ENCODE measurements around the gene GID4. TPM values are rescaled to one million over a fixed set of nuclear protein-coding genes. Genes with fewer than 3 reads are reported as not detected.

Gene GID4
- total RNA-seq, 1 donor from 2014 or later = 7.4 TPM

DNA sequence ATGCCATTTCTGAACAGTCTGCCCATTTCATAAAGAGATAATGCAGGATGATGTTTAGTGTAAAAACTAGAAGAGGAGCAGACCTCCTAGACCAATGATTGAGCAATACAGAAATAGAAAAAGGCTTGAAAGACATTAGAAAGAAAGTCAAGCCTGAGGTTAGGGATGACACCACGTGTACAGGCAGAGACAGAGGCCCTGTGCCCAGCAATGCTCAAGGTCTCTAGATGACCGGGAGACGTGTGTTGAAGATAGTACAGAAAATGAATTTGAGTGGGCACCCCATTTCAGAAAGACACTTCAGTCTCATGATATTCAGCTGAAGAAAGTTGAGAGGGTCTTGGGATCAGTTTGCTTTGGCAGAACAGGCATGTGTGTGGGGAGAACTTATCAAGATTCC, 5.4 kb downstream of the GID4 start:
- no peak for DNase-seq

DNA sequence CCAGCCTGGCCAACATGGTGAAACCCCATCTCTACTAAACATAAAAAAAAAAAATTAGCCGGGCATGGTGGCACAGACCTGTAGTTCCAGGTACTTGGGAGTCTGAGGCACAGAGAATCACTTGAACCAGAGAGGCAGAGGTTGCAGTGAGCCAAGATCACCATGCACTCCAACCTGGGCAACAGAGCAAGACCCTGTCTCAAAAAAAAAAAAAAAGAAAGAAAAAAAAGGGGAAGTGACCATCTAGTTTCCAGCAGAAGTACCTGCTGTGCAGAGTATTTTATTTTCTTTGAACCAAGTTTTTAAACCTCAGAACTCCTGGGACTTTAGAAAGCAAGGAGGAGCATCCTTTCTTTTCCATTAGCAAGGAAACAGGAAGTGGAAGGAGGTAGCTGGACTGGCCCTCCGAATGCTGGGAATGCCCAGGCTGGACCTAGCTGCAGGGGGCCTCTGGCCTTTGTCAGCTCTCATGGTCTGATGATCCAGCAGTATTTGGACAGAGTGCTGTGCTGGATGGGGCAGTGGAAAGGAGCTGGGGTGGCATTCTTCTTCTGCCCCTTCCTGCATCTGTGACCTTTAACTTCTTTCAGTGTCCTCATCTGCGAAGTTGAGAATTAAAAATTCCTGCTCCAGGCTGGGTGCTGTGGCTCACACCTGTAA, 6.6 kb downstream of the GID4 start:
- no peak for DNase-seq

DNA sequence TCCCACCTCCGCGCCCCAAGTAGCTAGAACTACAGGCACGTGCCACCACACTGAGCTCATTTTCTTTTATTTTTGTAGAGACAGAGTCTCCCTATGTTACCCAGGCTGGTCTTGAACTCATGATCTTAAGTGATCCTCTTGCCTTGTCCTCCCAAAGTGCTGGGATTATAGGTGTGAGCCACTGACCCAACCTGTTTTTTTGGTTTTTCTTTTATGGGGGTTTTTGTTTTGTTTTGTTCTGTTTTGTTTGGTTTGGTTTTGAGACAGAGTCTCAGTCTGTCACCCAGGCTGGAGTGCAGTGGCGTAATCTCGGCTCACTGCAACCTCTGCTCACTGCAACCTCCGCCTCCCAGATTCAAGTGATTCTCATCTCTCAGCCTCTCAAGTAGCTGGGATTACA, 16.4 kb downstream of the GID4 start:
- no peak for DNase-seq

DNA sequence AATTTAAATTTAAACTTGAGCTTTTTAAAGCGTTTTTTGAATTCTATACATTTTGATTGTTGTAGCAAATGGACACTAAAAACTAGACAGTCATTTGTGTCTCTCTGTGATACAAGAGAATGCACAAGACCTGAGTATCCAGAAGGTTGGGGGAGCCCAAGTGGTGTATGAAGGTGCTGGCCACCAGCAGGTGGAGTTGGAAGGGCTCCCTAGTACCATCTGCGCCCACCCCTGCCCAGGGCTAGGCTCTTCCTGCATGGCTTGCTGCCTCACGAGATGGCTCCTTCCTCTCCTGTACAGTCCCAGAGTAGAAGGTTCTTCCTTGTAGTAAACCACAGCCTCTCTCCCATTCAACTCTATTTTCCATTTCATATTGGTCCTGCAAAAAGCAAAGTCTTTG, 17.0 kb downstream of the GID4 start:
- DNase-seq = no peak

DNA sequence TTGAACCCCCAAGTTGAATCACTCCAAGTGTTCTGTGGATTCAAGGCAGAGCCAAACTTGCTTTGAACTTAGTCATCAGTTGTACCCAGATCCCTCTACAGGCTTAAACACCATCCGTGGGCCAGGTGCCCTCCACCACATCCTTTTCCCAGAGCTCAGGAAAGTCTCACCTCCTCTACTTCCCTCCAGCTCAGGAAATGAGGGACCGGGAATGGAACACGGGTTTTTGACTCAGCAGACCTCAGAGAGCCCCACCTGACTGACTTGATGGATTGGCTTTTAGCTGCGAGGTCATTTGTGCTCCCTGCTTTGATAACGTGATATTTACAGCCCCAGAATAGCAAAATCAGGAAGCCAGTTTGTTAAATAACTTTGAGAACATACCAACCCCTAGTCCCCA, 20.1 kb downstream of the GID4 start:
- DNase-seq = no peak

DNA sequence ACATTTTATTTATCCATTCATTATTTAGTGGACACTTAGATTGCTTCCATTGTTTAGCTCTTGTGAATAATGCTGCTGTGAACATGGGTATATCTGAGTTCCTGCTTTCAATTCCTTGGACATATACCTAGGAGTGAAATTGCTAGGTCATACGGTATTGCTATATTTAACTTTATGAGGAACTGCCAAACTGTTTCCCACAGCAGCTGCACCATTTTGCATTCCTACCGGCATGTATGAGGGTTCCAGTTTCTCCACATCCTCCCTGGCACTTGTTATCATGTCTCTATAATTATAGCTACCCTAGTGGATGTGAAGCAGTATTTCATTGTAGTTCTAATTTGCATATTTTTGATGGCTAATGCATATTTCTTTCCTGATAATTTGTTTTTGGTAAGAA, 24.8 kb downstream of the GID4 start:
- no peak for DNase-seq

DNA sequence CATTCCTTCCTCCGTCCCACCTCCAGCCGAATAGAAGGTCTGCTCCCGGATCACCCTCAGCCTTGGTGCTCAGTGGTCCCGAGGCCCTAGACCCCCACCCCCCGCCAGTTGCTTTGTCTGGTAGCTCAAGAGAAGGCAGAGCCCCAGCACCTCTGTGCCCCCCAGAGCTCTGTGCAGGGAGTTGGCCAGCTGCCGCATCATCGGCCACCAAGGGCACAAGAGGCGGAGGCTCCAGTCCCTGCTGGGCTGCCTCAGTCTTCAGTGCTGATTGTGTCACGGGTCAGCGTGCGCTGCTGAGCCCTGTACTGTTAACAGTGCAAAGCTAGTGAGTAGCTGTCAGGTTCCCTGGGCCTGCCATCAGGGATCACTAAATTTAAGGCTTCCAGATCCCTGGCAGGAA, 26.3 kb downstream of the GID4 start:
- no peak for DNase-seq

DNA sequence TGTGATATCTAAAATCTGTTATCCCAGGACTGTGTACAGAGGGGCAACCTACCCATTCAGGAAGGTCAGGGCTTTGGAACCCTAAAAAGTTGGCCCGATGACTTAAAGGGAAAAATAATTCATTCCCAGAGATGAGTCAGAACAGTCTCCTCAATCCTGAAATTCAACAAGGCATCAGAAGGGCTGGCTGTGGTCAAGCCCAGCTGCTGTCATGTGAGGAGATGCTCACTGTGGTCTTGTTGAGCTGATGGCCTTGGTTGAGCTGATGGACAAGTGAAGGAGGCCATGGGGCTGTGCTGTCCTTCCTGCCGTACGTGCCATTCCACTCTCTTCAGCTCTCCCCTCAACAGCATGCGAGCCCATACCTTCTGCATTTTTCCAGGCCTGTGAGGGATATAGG, 27.7 kb downstream of the GID4 start:
- no peak for DNase-seq

DNA sequence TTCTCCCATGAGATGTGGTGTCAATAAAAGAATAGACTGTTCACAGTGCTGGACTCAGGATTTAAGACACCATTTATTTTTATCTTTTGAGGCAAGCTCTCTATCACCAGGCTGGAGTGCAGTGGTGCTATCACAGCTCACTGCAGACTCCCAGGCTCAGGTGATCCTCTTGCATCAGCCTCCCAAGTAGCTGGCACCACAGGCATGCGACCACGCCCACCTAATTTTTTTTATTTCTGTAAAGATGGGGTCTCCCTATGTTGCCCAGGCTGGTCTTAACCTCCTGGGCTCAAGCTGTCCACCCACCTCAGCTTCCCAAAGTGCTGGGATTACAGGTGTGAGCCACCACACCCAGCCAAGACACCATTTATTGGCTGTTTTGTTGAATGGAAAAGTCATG, 29.9 kb downstream of the GID4 start:
- DNase-seq = no peak

DNA sequence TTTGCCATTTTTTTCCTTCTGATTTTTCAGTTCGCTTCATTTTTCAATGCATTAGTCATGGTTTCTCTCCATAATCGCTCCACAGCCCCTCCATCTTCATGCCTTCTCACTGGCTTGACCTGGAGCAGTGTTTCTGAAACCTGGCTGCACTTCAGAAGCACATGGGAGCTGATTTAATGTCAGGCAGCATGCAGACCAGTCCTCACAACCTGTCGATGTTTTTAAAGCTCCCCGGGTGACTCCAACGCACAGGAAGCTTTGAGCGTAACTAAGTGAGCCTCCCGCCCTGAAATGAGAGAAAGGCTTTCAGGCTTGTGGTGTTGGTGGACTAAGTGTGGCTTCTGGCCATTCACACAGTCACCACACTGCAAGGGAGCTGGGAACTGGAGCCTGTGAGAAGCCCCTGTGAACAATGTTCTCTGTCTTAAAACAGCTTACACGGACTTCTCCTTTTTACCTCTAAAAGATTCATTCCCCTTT, 31.7 kb downstream of the GID4 start:
- no peak for DNase-seq

DNA sequence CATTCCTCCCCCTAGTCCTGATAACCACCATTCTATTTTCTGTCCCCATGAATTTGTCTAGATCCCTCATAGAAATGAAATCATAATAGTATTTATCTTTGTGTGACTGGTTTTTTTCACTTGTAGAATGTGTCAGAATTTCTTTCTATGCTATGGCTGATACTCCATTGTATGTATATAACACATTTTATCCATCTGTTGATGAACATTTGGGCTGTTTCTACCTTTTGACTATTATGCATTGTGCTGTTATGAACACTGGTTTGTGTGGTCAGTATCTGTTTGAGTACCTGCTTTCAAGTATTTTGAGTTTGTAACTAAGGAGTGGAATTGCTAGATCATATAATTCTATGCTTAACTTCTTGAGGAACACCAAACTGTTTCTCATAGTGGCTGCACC, 32.5 kb downstream of the GID4 start:
- no peak for DNase-seq

DNA sequence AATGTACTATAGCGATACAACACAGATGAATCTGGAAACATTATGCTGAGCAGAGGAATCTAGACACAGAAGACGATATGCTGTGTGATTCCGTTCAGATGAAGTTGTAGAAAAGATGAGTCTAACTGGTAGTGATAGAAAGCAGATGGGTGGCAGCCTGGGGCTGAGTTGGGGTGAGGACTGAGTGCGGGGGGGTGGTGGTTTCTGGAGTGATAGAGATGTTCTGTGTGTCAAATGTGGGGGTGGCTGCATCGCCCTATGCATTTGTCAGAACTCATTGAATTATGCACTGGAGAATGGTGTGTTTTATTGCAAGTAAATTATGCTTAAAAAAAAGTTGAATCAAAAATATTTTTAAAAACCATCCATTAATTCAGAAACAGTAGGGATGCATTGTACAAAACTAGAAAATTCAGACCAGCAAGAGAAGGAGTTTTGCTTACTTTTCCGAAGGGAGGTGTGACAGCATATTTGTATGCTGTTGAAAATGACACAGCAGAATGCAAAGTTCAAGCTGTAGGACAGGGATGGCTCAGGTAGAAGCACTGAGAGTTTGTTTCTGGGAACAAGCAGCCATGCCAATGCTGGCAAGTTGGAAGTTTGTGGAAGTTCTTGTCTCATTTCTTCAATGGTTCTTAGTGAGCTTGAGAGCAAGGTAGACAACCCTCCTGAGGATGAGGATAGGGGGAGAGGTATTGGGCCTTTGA, 35.5 kb downstream of the GID4 start:
- DNase-seq = no peak

DNA sequence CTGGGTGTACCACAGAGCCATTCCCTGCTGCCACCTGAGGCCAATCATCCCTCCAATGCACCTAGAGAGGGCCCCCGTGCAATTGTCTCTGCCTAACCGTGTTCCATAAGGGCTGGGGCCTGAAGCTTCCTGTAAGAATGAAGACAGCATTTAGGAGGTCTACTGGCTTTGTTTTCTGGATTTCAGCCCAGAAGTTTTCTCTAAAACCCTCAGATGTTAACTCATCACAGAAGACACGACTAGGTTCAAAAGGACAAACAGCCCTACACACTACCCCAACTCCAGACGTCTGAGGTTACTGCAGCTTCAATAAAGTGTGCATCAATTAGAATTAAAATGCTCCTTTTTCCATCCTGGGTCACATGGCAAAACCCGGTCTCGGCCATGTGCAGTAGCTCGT, 37.7 kb downstream of the GID4 start:
- peak; percentile 7 for DNase-seq

DNA sequence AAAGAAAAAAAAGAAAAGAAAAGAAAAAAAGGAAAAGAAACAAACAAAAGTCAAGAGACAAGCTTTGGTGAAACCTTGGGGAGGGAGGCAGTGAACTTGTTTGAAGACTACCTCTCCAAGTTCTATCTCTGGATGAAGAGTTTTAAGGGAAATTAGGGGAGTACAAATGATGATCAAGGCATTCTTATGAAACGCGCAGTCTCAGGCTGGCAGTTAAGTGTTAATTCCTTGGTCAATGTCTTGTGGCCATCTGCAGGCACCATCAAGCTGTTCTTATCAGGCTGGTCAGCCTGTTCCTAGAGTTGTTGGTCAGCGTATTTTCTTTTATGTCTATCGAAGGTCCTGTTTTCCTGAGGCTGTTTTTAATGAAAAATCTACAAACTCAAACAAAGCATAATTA, 40.3 kb downstream of the GID4 start:
- DNase-seq = no peak

DNA sequence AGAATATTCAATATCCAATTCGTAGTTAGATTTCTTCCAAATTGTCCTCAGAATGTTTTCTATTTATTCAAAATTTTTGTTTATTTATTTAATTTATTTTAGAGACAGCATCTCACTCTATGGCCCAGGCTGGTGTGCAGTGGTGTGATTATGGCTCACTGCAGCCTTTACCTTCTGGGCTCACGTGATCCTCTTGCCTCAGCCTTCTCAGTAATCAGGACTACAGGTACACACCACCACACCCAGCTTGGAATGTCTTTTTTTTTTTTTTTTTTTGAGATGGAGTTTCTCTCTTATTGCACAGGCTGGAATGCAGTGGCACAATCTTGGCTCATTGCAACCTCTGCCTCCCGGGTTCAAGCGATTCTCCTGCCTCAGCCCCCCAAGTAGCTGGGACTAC, 45.0 kb downstream of the GID4 start:
- no peak for DNase-seq

DNA sequence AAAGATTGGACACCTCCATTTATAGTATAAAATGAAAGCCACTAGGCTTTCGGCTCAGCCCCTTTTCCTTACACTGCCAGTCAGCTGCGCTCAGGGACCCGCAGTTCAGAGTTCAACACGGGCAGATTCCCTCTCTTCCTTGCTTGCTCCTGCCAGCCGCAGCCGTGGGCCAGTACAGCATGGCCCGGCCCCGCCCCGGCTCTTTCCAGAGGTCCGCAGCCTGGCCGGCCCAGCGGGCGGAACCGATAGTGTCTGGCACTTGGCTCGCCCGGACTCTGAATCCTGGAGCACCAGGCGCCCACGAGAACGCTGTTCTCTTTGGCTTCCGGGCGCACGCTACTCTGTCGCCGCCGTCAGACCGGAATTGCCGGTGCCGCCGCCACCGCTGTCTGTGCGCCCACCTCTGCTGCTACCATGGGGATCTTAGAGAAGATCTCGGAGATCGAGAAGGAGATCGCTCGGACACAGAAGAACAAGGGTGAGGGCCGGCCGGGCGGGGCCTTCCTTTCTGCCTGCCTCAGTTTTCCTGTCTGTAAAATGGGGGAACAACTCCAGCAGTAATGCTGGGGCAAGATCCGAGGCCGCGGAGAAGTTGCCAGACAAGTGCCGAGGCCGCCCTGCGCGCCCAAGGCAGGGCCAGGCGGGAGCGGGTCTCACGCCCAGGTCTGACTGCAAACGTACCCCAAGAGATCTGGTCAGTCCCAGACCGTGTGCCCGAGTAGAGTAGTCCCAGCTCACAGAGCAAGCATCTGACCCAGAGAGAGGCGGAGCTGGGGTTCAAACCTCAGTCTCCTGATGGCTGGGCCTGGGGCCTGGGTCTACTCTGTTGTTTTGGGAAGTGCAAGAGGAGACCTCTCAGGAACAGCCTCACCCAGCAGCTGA, 48.6 kb downstream of the GID4 start, which contains the start of gene DRG2:
DRG2 (plus strand) TSS at position 339 of the 882 bp plus-strand sequence; CDS start at position 415, 76 bp downstream.
- peak; percentile 89 for DNase-seq

DNA sequence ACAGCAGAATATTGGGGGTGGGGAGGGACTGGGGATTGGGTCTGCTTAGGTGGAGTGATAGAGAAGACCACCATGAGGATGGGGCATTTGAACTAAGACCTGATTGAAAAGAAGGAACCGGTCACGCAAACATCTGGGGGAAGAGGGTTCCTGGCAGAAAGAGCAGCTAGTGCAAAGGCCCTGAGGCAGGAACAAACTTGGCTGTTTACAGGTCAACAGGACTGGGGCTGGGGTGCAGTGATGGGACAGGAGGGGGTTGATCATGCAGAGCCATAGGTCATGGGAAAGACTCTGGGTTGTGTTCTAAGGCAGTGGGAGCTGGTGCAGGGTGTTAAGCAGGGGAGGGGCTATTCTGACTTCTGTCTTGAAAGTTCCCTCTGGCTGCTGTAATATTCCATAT, 50.4 kb downstream of the GID4 start:
- no peak for DNase-seq

DNA sequence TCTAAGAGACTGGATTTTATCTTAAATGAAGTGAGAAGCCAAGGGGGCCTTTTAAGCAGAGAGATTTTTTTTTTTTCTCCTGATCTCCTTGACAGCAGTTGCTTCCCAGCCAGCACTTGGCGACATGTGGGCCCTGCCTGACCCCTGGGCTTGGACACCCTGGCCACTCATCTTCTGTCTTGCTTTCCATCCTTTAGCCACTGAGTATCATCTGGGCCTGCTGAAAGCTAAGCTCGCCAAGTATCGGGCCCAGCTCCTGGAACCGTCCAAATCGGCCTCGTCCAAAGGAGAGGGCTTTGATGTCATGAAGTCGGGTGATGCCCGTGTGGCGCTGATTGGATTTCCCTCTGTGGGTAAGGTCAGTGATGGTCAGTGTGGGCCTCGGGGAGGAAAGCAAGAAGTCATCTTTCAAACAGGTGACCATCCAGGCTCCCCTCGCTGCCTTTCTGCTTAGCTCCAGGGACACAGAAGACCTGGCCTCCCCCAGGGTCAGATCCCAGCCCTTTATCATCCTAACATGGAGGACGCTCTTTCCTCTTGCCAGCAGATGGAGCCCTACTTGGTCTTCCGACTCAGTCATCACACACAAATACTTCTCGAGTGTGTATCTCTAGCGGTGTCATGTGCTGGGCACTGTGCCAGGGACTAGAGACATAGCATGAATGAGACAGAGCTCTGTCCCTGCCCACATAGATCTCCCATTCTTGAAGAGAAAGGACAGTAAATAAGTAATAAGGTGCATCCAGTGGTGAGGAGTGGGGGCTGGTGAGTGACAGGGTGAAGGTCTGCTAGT, 54.6 kb downstream of the GID4 start:
- DNase-seq = peak; percentile 13

DNA sequence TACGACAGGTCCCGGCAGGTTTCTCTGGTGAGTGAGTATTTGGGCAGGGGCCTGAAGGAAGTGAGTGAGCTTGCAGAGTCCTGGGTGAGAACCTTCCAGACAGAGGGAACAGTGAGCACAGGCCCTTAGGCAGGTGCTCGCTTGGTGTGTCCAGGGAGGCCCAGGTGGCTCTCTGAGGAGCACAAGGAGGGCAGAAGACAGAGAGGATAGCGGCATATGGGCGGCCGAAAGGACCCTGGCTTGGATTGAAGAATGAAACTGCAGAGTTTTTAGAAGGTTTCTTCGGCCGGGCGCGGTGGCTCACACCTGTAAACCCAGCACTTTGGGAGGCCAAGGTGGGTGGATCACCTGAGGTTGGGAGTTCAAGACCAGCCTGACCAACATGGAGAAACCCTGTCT, 55.2 kb downstream of the GID4 start:
- DNase-seq = no peak

DNA sequence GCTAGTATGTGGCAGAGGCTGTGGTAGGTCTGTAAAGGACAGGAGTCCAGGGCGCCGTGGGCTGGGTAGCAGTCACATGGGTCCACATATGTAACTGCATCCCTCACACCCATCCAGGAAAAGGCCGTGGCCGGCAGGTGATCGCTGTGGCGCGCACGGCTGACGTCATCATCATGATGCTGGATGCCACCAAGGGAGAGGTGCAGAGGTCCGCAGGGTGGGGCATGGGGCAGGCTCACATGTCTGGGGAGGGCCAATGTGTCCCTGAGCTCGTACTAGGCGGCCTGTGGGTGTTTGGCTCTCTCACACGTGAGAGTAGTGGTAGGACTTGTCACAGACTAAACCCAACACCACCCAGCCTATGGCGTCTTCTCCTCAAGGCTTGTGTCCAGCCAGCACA, 60.3 kb downstream of the GID4 start:
- no peak for DNase-seq

DNA sequence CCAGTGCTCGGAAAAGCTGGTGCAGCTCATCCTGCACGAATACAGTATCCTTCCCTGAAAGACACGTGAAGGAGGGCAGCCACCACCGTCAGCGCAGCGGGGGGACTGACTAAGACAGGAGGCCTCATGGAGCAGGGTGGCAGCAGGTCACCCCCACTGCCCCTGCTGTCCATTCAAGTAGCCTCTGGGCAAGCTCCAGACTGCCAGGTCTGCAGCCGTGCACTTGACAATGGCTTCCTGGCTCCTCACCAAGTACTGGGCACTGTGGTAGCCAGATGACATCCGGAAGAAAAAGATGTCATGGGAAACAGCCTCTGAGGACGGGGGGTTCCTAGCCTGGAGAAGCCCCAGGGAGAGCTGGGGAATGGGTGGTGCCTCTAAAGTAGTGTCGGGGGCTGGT, 61.4 kb downstream of the GID4 start:
- DNase-seq = no peak

DNA sequence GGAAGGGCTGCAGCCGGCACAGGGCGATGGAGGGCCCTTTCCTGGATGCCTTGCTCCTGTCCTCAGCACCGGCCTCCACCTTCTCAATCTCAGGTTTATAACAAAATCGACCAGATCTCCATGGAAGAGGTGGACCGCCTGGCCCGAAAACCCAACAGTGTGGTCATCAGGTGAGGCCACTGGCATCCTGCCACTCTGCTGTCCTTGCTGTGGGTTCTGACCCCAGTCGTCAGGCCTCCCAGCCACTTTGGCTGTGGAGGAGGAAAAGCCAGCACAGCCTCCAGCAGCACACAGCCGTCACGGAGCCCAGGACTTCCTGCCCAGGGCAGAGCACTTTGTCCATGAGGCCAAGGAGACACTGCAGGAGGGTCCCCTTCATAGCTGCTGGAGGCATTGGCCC, 62.6 kb downstream of the GID4 start:
- no peak for DNase-seq
